Activated CD4-positive, alpha-beta T cell treated with anti-CD3 and anti-CD28 coated beads for 48 hours (primary cell): ENCODE measurements around the gene CRACDL.

Source experiments
- DNase-seq: peaks from one replicate; pipeline ENCODE4 v3.0.0-alpha.2; 2020

CRACDL gene

GRCh38 chr2:98800330-98801064 is 135.5 kb downstream of the CRACDL start:
- no peak for DNase-seq

GRCh38 chr2:98799375-98800329 is 136.4 kb downstream of the CRACDL start:
- DNase-seq, result no peak

GRCh38 chr2:98796775-98797544 is 139.1 kb downstream of the CRACDL start:
- no peak for DNase-seq

GRCh38 chr2:98795891-98796676 is 139.9 kb downstream of the CRACDL start:
- DNase-seq, result no peak

- no peak for DNase-seq
Observed at GRCh38 chr2:98793897-98794830, 141.9 kb downstream of the CRACDL start.

- DNase-seq, result no peak
Observed at GRCh38 chr2:98793275-98793674, 142.8 kb downstream of the CRACDL start.

- DNase-seq, result no peak
Observed at GRCh38 chr2:98790221-98790620, 145.8 kb downstream of the CRACDL start.

- DNase-seq, result no peak
Observed at GRCh38 chr2:98787700-98788099, 148.3 kb downstream of the CRACDL start.

- no peak for DNase-seq
Observed at GRCh38 chr2:98786179-98786578, 149.8 kb downstream of the CRACDL start.

GRCh38 chr2:98782570-98782969 is 153.5 kb downstream of the CRACDL start:
- no peak for DNase-seq

- no peak for DNase-seq
Observed at GRCh38 chr2:98781822-98782221, 154.2 kb downstream of the CRACDL start.

GRCh38 chr2:98778741-98779483 is 157.1 kb downstream of the CRACDL start:
- DNase-seq, result no peak

GRCh38 chr2:98778151-98778550 is 157.9 kb downstream of the CRACDL start:
- no peak for DNase-seq

- no peak for DNase-seq
Observed at GRCh38 chr2:98777710-98778109, 158.3 kb downstream of the CRACDL start.

- DNase-seq, result no peak
Observed at GRCh38 chr2:98777076-98777475, 158.9 kb downstream of the CRACDL start.

- no peak for DNase-seq
Observed at GRCh38 chr2:98776136-98776535, 159.9 kb downstream of the CRACDL start.

GRCh38 chr2:98775146-98775986 is 160.7 kb downstream of the CRACDL start:
- no peak for DNase-seq

- DNase-seq, result no peak
Observed at GRCh38 chr2:98773907-98774306, 162.1 kb downstream of the CRACDL start.

- no peak for DNase-seq
Observed at GRCh38 chr2:98773169-98773568, 162.9 kb downstream of the CRACDL start.
